GM21447 (cell line): ENCODE results near the gene ARL13A.
A peak's percentile ranks its signal among the peaks of the same experiment; 100 is the strongest.
"Not testable (repeated sequence)": the region's sequence is repeated elsewhere in the genome, so short reads cannot be mapped to it uniquely, and the experiment has no call there.

Experiments used
- ATAC-seq: cut with Tn5 transposase; IDR thresholded peaks from one replicate; pipeline ENCODE4 v1.9.1; 2021; ENCODE audit not compliant: unreplicated experiment

ARL13A gene

GRCh38 chrX:100969408-100969807, at the start of gene ARL13A:
TSS of gene ARL13A (plus strand) at chrX:100969708. CDS start at chrX:100973690, 3,982 bp downstream.
- ATAC-seq: no peak

GRCh38 chrX:100924375-100924774, 45.1 kb upstream of the ARL13A start:
- ATAC-seq: no peak

GRCh38 chrX:100926453-100926852, 43.1 kb upstream of the ARL13A start:
- no peak for ATAC-seq

DNA sequence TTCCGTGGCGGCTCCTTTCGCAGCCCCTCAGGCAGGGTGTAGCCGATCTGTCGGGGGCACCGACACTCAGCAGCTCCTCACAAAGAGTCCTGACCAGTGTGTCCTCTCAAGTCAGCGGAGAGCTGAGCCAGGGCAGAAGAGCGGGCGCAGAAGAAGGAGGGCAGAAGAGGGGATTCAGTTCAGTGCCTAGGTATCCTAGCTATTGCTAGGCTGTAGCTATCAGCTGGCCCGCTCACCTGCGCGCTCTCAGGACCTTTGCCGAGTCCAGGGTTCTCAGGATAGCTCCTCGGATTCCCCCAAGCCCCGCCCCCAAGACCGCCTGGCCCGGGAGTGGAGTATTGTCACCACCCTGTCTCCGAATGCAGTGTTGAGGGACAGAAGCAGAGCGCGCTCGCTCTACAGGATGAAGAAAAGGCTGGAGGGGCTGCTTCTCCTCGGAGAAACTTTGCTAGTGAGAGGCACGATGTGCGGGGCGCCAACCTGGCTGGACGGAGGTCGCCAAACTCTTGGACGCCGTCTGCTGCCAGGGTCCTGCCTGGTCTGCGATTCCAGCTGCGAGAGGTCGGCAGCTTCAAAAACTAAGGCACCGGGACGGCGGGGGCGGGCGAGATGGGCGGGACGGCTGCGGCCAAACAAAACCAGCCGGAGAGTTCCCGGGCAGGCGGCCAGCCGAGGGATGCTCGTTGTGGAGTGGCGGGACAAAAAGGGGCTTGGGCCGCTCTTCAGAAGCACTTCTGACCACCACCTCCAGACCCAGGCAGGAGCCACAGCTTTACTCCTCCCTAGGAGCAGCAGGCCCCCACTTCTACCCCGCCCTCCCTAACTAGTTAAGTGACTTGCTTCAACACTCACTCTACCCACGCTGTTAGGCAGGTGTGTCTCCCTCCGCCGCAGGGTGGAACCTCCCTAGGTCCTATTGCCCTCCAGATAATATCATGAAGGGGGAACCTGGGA, 40.6 kb upstream of the ARL13A start, which contains the start of gene XKRX:
Gene XKRX, minus strand, starts transcription at position 258 of the 954 bp plus-strand sequence. CDS start 613 bp downstream, outside the sequence.
- ATAC-seq: peak; percentile 60

DNA sequence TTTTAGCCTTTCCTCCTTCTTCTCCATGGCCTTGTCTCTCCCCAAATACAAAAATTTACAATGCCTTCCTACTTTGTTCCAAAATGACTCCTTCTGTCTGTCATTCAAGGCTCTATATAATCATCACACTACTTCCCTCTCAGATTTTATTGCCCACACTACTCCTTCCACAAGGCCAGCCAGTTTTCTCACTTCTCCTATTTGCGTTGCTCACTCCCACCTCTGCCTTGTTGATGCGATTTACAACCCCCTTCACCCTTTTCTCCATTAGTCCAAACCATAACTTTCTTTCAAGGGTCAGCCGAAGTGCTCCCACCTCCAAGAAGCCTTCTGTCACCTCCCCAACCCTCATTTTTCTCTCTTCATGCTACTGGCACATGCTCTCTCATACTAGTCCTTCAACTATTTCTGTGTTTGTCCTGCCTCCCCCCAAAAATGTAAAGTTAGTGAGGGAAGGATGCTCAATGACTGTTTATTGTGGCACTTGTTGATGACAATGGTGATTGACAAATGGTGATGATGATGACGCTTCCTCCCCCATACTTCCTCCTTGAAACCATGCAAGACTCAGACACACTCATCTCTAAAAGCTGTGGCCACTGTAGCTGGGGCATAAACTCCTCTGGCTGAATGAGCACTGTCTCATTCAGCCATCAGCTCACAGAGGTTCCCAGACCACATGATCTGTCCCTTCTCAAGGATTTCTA, 38.1 kb upstream of the ARL13A start:
- ATAC-seq: peak; percentile 60

DNA sequence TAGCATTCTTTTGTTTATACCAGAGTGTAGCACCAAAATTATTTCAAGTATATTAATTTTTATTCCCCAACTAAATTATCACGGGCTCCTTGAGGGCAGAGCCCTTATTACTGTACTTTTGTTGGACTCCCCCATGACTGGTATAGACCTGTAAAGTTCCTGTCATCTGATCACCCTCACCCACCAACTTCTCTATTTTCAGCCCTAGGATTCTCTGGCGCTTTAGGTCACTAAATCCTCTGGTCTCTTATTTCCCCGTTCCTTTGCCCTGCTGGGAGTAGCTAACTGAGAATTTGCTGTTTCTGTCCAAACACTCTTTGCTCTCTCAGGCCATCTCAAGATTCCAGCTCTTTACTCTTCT, 37.6 kb upstream of the ARL13A start:
- ATAC-seq: peak; percentile 23

GRCh38 chrX:100935767-100936166, 33.7 kb upstream of the ARL13A start:
- ATAC-seq: no peak

GRCh38 chrX:100939333-100939732, 30.2 kb upstream of the ARL13A start:
- no peak for ATAC-seq

- no peak for ATAC-seq
Measured at GRCh38 chrX:100944601-100945000, 24.9 kb upstream of the ARL13A start.

- ATAC-seq: no peak
Measured at GRCh38 chrX:100946299-100946927, 23.1 kb upstream of the ARL13A start.

DNA sequence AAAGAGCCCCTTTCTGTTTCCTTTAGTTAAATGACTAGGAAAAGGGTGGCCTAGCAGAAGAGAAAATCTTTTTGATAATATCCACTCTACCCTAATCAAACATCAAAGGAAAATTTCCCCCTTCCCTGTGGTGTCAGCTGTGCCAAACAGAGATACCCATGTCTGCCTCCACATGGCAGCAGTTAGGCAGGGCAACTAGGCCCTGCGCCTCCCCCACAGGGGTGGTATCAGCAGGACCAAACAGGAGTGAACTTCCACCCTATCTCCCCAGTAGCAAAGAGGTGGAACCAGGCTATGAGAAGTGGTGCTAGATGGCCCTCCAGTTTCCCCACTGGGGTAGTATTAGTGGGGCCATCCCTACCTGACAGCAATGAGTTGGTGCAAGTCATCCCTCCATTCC, 21.0 kb upstream of the ARL13A start:
- ATAC-seq: no peak

DNA sequence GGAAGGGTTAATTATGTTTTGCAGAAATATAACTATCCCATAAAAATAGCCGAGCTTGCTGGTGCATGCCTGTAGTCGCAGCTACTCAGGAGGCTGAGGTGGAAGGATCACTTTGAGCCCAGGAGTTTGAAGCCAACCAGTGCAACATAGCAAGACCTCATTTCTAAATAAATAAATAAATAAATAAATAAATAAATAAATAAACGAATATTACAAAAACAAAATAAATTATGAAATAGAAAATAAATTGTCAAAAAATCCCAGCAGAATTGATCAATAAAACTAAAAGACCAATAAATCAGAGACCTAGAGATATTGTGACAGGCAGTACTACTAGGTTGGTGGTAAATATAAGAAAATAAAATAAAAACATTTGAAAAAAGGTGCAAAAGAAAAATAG, 6.7 kb upstream of the ARL13A start:
- ATAC-seq: no peak

- ATAC-seq: no peak
Measured at GRCh38 chrX:100964362-100964761, 5.1 kb upstream of the ARL13A start.

DNA sequence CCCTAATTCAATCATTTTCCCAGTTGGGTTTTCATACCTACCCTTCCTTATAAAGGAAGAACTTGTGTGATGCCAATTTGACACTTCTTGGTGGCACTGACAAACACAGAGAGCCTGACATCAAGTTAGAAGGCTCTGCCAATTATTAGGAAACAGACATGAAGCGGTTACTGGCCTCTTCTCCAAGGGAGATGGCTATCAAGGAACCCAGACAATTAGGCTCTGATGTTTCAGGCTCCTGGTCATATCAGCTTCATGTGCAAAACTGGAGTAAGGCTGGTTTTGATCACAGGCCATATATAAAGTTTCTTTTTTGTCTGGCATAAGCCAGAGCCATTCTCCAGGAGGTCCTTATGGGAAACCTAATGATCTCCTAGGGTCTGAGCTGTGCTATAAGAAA, 428 bp downstream of the ARL13A start:
- no peak for ATAC-seq

- ATAC-seq: no peak
Measured at GRCh38 chrX:100973411-100973810, 3.9 kb downstream of the ARL13A start.

DNA sequence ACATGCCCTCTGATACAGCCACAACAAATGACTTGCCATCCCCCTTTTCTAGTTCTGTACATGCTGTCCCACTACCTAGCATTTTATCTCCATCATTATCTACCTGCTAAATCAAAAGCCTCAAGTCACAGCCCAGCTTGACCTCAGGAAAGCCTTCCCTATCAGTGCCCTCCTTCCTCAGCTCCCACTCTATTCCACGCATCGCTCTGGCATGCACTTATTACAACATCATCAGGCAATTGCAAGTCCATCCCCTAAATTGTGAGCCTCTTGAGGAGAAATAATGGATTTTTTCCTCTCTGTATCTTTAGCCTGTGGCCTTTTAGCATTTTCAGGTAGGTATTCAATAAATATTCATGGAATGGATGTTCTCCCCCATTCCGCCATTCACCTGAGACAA, 5.7 kb downstream of the ARL13A start:
- no peak for ATAC-seq

- no peak for ATAC-seq
Measured at GRCh38 chrX:100976211-100976610, 6.7 kb downstream of the ARL13A start.

DNA sequence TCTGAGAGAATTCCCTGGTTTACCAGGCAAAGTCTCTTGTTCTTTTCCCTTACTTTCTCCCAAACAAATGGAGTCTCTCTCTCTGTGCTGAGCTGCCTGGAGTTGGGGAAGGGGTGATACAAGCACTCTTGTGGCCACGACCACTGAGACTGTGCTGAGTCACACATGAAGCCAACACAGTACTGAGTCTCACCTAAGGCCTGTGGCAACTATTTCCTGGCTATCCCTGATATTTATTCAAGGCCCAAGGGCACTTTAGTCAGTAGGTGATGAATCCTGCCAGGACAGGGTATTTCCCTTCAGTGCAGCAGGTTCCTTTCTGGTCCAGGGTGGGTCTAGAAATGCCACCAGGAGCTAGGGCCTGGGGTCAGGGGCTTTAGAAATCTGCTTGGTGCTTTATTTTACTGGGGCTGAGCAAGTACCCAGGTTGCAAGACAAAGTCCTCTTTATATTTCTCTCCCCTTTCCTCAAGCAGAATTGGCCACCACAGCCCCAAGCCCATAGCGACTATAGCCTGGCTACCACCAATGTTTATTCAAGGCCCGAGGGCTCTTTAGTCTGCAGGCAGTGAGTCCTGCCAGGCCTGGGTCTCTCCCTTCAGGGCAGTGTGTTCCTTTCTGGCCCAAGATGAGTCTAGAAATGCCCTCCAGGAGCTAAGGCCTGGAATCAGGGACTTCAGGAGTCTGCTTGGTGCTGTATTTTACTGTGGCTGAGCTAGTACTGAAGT, 10.5 kb downstream of the ARL13A start:
- no peak for ATAC-seq

DNA sequence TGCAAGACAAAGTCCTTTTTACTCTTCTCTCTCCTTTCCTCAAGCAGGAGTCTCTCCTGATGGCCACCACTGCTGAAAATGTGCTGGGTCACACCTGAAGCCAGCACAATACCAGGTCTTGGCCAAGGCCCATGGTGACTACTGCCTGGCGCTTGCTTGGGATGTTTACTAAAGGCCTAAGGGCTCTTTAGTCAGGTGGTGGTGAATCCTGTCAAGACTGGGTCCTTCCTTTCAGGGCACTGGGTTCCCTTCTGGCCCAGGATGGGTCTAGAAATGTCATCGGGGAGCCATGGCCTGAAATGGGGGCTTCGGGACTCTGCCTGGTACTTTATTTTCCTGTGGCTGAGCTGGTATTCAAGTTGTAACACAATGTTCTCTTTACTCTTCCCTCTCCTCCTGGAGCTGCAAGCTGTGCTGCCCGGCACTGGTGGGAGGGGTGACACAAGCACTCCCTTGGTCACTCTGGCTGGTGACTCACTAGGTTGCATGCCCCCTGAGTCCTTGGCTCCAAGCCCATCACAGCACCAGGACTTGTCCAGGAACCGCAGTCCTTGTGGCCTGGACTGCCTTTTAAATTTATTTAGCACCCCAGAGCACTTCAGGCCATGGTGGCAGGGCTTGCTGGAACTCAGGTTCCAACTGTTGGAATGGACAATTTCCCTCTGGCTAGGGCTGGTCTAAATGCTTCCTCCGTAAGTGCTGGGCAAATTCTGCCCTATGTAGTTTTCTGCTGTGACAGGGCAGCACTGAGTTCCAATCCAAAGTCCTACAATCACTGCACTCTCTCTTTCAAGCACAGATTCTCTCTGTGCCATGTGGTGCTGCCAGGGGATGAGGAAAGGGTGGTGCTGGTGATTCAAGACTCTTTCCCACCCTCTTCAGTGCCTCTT, 11.3 kb downstream of the ARL13A start:
- no peak for ATAC-seq

DNA sequence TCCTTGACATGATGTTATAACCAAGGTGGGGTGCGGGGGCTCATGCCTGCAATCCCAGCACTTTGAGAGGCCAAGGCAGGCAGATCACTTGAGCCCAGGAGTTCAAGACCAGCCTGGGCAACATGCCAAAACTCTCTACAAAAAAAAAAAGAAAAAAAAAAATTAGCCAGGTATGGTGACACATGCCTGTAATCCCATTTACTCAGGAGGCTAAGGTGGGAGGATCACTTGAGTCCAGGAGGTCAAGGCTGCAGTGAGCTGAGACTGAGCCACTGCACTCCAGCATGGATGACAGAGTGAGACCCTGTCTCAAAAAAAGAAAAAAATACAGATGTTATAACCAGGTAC, 12.0 kb downstream of the ARL13A start:
- ATAC-seq: not testable (repeated sequence)
